K562 (cell line): ENCODE measurements around the gene PLA2R1. TPM values are rescaled to one million over a fixed set of nuclear protein-coding genes. Genes with fewer than 3 reads are reported as not detected.

ENCODE experiments used
- ATAC-seq: fragments of 200-7000 bp; cut with Tn5 transposase; 3 replicates; pipeline ENCODE4 v1.9.1; 2020; ENCODE audit warnings: moderate library complexity
- BruUV-seq: library from RNA; stranded (reverse); fragments of 400-500 nt; replicated peaks from 2 replicates; lab custom pipeline; 2021; lab: Mats Ljungman, UMichigan
- CTCF ChIA-PET: fragments of 300-600 bp; formaldehyde crosslinking; extraction: SDS; loops from one replicate; lab custom pipeline; 2021; ENCODE audit warnings: low intra/inter-chr PET ratio; lab: Yijun Ruan, JAX
- POLR2A ChIA-PET: fragments of 300-600, 350-650 bp; sonication (Branson Sonifier 250); formaldehyde crosslinking; extraction: SDS; loops from one replicate; lab custom pipeline; 2021; ENCODE audit warnings: antibody characterized with exemption, inconsistent platforms; lab: Yijun Ruan, JAX
- DNase-seq, 4 experiments: peaks; one replicate each; pipeline versions ENCODE4 v3.0.0 to v3.0.0-alpha.2; 2011 to 2018; ENCODE audit warnings: low spot score in 3 of 4, mixed read lengths in 3 of 4; ENCODE audit errors: extremely low read depth in 1 of 4
- FAIRE-seq: peaks from 2 replicates; lab custom pipeline; 2011; peaks lifted over from hg19 to GRCh38; lab: Jason Lieb, UNC
- H2AFZ ChIP-seq: 2 replicates; pipeline ENCODE4 v1.6.0; 2011; ENCODE audit warnings: low read depth, low read length, control low read depth, inconsistent platforms
- H3K27ac ChIP-seq: fragments of 200-600 bp; 3 replicates; pipeline ENCODE4 v1.8.0; 2011; ENCODE audit warnings: low read depth, mild to moderate bottlenecking, control low read depth, inconsistent platforms, low read length, moderate library complexity, mixed read lengths; ENCODE audit errors: extremely low read depth
- H3K27me3 ChIP-seq, 2 experiments: fragments of 300-600 bp in 1 of 2; 2 replicates in 1 of 2; 3 replicates in 1 of 2; pipeline versions ENCODE4 v1.6.0 to v1.8.0; 2011; ENCODE audit warnings: inconsistent platforms in 2 of 2, low read length in 2 of 2, mild to moderate bottlenecking in 1 of 2, mixed read lengths in 1 of 2, moderate library complexity in 1 of 2; ENCODE audit not compliant: control insufficient read depth in 2 of 2, insufficient read depth in 2 of 2
- H3K36me3 ChIP-seq: fragments of 300-600 bp; 3 replicates; pipeline ENCODE4 v1.8.0; 2011; ENCODE audit warnings: mild to moderate bottlenecking, low read length, inconsistent platforms; ENCODE audit not compliant: control insufficient read depth, insufficient read depth
- H3K4me1 ChIP-seq, 2 experiments: fragments of 200-600 bp in 1 of 2; replicated peaks in 1 of 2; 2 replicates in 1 of 2; 3 replicates in 1 of 2; pipeline versions ENCODE4 v1.5.1 to v1.8.0; 2011; ENCODE audit warnings: inconsistent platforms in 2 of 2, low read length in 2 of 2, mild to moderate bottlenecking in 1 of 2, mixed read lengths in 1 of 2, moderate library complexity in 1 of 2; ENCODE audit not compliant: control insufficient read depth in 2 of 2, insufficient read depth in 2 of 2
- H3K4me2 ChIP-seq: 2 replicates; pipeline ENCODE4 v1.6.1; 2011; ENCODE audit warnings: low read length, control low read depth, inconsistent platforms, mixed read lengths; ENCODE audit not compliant: insufficient read depth
- H3K4me3 ChIP-seq: fragments of 200-600 bp; sonication (generic), shearing (Covaris generic); 2 replicates; pipeline ENCODE4 v1.5.1; 2016; ENCODE audit warnings: control low read depth, inconsistent platforms
- H3K79me2 ChIP-seq: fragments of 200-600 bp; 3 replicates; pipeline ENCODE4 v1.8.0; 2011; ENCODE audit warnings: low read length, inconsistent platforms; ENCODE audit not compliant: control insufficient read depth, insufficient read depth
- H3K9ac ChIP-seq, 2 experiments: 2 replicates each; pipeline versions ENCODE4 v1.6.0 to v1.6.1; 2011; ENCODE audit warnings: low read depth in 2 of 2, low read length in 2 of 2, control low read depth in 1 of 2, inconsistent platforms in 1 of 2, mild to moderate bottlenecking in 1 of 2, mixed read lengths in 1 of 2; ENCODE audit not compliant: insufficient read depth in 1 of 2
- H3K9me1 ChIP-seq: one replicate; pipeline ENCODE4 v1.6.0; 2011; ENCODE audit warnings: inconsistent platforms, mild to moderate bottlenecking, low read length, moderate library complexity; ENCODE audit not compliant: control insufficient read depth, insufficient read depth
- H3K9me3 ChIP-seq: replicated peaks from 2 replicates; pipeline ENCODE4 v1.5.1; 2011; ENCODE audit warnings: low read depth, low read length, inconsistent platforms; ENCODE audit not compliant: control insufficient read depth, insufficient read depth
- H4K20me1 ChIP-seq: replicated peaks from 2 replicates; pipeline ENCODE4 v1.6.1; 2011; ENCODE audit warnings: low read length, inconsistent platforms, mixed read lengths; ENCODE audit not compliant: control insufficient read depth, insufficient read depth
- KAT2B ChIP-seq: IDR thresholded peaks from one replicate; pipeline ENCODE4 v1.6.1; 2012; ENCODE audit warnings: low read depth, mild to moderate bottlenecking, control low read depth, inconsistent platforms, low read length, moderate library complexity
- MYC ChIP-seq, 2 experiments: fragments of 250-450 bp in 1 of 2; sonication (Bioruptor Pico) in 1 of 2; IDR thresholded peaks; 2 replicates each; pipeline versions ENCODE4 v1.5.1 to v1.6.1; 2012 to 2021; ENCODE audit warnings: low read depth in 2 of 2, borderline replicate concordance in 1 of 2, improper control_type of control experiment in 1 of 2, low read length in 1 of 2, mild to moderate bottlenecking in 1 of 2, moderate library complexity in 1 of 2
- TCF7L2 ChIP-seq: fragments of 150-350 bp; IDR thresholded peaks from 2 replicates; pipeline ENCODE4 v1.6.1; 2016; ENCODE audit warnings: low read depth, mild to moderate bottlenecking, low read length, moderate library complexity
- ZNF274 ChIP-seq: IDR thresholded peaks from 2 replicates; pipeline ENCODE4 v1.6.1; 2011; ENCODE audit warnings: low read depth, mild to moderate bottlenecking, low read length, moderate library complexity, borderline replicate concordance
- ZNF583 ChIP-seq: fragments of 250-450 bp; sonication (Bioruptor Pico); IDR thresholded peaks from 2 replicates; pipeline ENCODE4 v1.4.0; 2020
- ZNF584 ChIP-seq: fragments of 200-800 bp; sonication (Bioruptor generic); IDR thresholded peaks from 2 replicates; pipeline ENCODE4 v1.6.1; 2016; ENCODE audit warnings: low read depth, mild to moderate bottlenecking, missing genetic modification characterization, missing compliant biosample characterization
- WGBS: fragments of 100-300 bp; shearing (Covaris generic); methylation state at CpG from one replicate; pipeline ENCODE4 v1.1.6; 2016; ENCODE audit warnings: low coverage, mixed read lengths; ENCODE audit not compliant: insufficient coverage; ENCODE audit errors: missing lambda C conversion rate; 5-methylcytosine and 5-hydroxymethylcytosine counted together
- in situ Hi-C: fragments of 300-500 bp; cut with MboI; formaldehyde crosslinking; loops from 4 replicates; pipeline ENCODE4 v1.15.0; 2018; ENCODE audit warnings: inconsistent platforms, mixed read lengths
- intact Hi-C: fragments of 100-400 bp; cut with micrococcal nuclease; formaldehyde crosslinking; loops from 2 replicates; pipeline ENCODE4 v1.14.2; 2022
- polyA plus RNA-seq, 8 experiments: library from polyadenylated mRNA; depleted of rRNA in 4 of 8; stranded (reverse) in 5 of 8; unstranded in 3 of 8; fragments of >200 nt; fragmentation: Nextera tagmentation in 2 of 8; fragmentation: Illumina TruSeq in 1 of 8; extraction: Ambion mirVana in 2 of 8; extraction: Trizol in 1 of 8; gene quantifications; 2 replicates each; pipeline versions ENCODE4 v1.2.1 to v1.2.3, GENCODE V29; 2011 to 2014; ENCODE audit warnings: inconsistent platforms in 1 of 8, missing spikeins in 1 of 8
- total RNA-seq, 7 experiments: library from RNA; depleted of rRNA in 6 of 7; stranded (reverse); fragments of >200 nt in 6 of 7; fragmentation: Illumina TruSeq in 2 of 7; extraction: Trizol in 2 of 7; gene quantifications; 2 replicates each; pipeline versions ENCODE4 v1.2.1 to v1.2.3, GENCODE V29; 2011 to 2021; ENCODE audit warnings: low replicate concordance in 1 of 7
- TF ChIP-seq, protein P1 (sequence below): sonication (generic); formaldehyde crosslinking; IDR thresholded peaks from 2 replicates; pipeline ENCODE4 v1.8.0; 2022; ENCODE audit warnings: mild to moderate bottlenecking, missing genetic modification reagents, borderline replicate concordance
- TF ChIP-seq, protein P2 (sequence below): fragments of 450-650 bp; IDR thresholded peaks from 2 replicates; pipeline ENCODE4 v1.6.1; 2016
- TF ChIP-seq, protein P3 (sequence below): fragments of 450-650 bp; IDR thresholded peaks from 2 replicates; pipeline ENCODE4 v1.6.1; 2017; ENCODE audit warnings: mild to moderate bottlenecking, moderate library complexity

The PLA2R1 gene
- total and polyA plus RNA-seq, 9 of the 15 experiments (the other 6 are each of a cell fraction or from before 2014, with no cell fraction given) = not detected

DNA sequence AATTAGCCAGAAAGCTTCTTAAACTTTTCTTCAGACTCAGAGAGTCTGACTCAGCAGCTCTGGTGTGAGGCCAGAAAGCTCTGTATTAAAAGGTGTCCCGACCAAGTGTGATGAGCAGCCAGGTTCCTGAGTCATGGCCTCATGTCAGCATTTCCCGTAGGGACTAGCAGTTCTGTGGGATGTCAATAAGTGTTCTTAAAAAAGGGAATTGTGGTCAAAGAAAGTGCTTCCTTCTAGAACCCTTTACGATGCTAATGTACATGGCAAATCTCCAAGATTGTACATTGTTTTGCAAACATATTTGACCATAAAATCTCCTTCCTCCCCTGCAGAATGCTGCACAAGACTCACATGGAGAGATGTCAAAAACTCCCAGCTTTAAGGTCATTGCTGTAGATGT, 80.1 kb downstream of the PLA2R1 start:
- Histone ChIP-seq H3K27me3 (no peaks in the 10 kb centered on the region), H3K4me2 (no peak overlapping the region), H3K9me3 (no peaks in the 10 kb centered on the region), H3K4me1 (no peaks in the 10 kb centered on the region), H3K27ac (no peak overlapping the region), H3K9ac (no peak overlapping the region), H3K9me1 (no peaks in the 10 kb centered on the region), H3K36me3 (no peaks in the 10 kb centered on the region), H3K4me3 (no peak overlapping the region), H3K79me2 (no peaks in the 10 kb centered on the region), H4K20me1 (no peaks in the 10 kb centered on the region), H2AFZ (no peak overlapping the region)
- WGBS = 0% methylated on average over 3 of the region's 3 CpGs
- intact Hi-C loops = no loop called here
- ChIA-PET CTCF (no interaction called here), POLR2A (no interaction called here)
- in situ Hi-C loops = no loop called here
- ATAC-seq (no peak), DNase-seq (no peak), FAIRE-seq (no peak)
- TF ChIP-seq, protein P1, sequence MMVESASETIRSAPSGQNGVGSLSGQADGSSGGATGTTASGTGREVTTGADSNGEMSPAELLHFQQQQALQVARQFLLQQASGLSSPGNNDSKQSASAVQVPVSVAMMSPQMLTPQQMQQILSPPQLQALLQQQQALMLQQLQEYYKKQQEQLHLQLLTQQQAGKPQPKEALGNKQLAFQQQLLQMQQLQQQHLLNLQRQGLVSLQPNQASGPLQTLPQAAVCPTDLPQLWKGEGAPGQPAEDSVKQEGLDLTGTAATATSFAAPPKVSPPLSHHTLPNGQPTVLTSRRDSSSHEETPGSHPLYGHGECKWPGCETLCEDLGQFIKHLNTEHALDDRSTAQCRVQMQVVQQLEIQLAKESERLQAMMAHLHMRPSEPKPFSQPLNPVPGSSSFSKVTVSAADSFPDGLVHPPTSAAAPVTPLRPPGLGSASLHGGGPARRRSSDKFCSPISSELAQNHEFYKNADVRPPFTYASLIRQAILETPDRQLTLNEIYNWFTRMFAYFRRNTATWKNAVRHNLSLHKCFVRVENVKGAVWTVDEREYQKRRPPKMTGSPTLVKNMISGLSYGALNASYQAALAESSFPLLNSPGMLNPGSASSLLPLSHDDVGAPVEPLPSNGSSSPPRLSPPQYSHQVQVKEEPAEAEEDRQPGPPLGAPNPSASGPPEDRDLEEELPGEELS (CRISPR knock-in tag) = no peak
- TF ChIP-seq TCF7L2 (no peak), MYC (IDR thresholded peaks at IDR 0.05; ENCODE audit: low read depth, low read length) (no peak), MYC (CRISPR knock-in tag; IDR thresholded peaks at IDR 0.05; ENCODE audit: borderline replicate concordance, low read depth) (no peak), ZNF584 (no peak), KAT2B (no peak), ZNF274 (no peak), ZNF583 (CRISPR knock-in tag) (no peak)
- TF ChIP-seq, protein P2, sequence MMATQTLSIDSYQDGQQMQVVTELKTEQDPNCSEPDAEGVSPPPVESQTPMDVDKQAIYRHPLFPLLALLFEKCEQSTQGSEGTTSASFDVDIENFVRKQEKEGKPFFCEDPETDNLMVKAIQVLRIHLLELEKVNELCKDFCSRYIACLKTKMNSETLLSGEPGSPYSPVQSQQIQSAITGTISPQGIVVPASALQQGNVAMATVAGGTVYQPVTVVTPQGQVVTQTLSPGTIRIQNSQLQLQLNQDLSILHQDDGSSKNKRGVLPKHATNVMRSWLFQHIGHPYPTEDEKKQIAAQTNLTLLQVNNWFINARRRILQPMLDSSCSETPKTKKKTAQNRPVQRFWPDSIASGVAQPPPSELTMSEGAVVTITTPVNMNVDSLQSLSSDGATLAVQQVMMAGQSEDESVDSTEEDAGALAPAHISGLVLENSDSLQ = no peak
- TF ChIP-seq, protein P3, sequence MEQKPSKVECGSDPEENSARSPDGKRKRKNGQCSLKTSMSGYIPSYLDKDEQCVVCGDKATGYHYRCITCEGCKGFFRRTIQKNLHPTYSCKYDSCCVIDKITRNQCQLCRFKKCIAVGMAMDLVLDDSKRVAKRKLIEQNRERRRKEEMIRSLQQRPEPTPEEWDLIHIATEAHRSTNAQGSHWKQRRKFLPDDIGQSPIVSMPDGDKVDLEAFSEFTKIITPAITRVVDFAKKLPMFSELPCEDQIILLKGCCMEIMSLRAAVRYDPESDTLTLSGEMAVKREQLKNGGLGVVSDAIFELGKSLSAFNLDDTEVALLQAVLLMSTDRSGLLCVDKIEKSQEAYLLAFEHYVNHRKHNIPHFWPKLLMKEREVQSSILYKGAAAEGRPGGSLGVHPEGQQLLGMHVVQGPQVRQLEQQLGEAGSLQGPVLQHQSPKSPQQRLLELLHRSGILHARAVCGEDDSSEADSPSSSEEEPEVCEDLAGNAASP = no peak
- BruUV-seq = no TSS peak
